ENCODE results near the gene CLMP. TPM values are rescaled to one million over a fixed set of nuclear protein-coding genes. Genes with fewer than 3 reads are reported as not detected.

CLMP gene
- total and polyA plus RNA-seq, 2 donors (not counting 3 experiments of a cell fraction or from before 2014, with no cell fraction given): 0.03 to 0.18 TPM

GRCh38 chr11:123035831-123036230 lies 159.2 kb downstream of the CLMP start:
- CTCF ChIA-PET: interaction anchor here (3.3 kb wide), 1 partner anchor 13 kb away, joined by 51 read pairs; no protein-coding TSS in a partner anchor
- H3K36me3 ChIP-seq (ENCODE audit: control insufficient read depth in 2 of 2, extremely low read depth in 1 of 2, insufficient read depth in 2 of 2, low read length in 2 of 2): no peaks in the 10 kb centered on the region
- no peaks in the 10 kb centered on the region for H3K79me2 ChIP-seq (ENCODE audit: control insufficient read depth, insufficient read depth, low read length)
- TF ChIP-seq, protein P1, sequence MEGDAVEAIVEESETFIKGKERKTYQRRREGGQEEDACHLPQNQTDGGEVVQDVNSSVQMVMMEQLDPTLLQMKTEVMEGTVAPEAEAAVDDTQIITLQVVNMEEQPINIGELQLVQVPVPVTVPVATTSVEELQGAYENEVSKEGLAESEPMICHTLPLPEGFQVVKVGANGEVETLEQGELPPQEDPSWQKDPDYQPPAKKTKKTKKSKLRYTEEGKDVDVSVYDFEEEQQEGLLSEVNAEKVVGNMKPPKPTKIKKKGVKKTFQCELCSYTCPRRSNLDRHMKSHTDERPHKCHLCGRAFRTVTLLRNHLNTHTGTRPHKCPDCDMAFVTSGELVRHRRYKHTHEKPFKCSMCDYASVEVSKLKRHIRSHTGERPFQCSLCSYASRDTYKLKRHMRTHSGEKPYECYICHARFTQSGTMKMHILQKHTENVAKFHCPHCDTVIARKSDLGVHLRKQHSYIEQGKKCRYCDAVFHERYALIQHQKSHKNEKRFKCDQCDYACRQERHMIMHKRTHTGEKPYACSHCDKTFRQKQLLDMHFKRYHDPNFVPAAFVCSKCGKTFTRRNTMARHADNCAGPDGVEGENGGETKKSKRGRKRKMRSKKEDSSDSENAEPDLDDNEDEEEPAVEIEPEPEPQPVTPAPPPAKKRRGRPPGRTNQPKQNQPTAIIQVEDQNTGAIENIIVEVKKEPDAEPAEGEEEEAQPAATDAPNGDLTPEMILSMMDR (IDR thresholded peaks at IDR 0.05; ENCODE audit: extremely low read depth in 1 of 2, insufficient read depth in 1 of 2, low read depth in 1 of 2, low read length in 2 of 2): no peak
- no peak for TF ChIP-seq FOS (IDR thresholded peaks at IDR 0.05; ENCODE audit: borderline replicate concordance, insufficient read depth, low read length)
- TF ChIP-seq GATA2 (IDR thresholded peaks at IDR 0.05; ENCODE audit: insufficient read depth, insufficient read length, low read depth, low read length): no peak
- TF ChIP-seq POLR2AphosphoS5 (IDR thresholded peaks at IDR 0.05; ENCODE audit: insufficient read depth, low read depth, low read length): no peak
- TF ChIP-seq, protein P2, sequence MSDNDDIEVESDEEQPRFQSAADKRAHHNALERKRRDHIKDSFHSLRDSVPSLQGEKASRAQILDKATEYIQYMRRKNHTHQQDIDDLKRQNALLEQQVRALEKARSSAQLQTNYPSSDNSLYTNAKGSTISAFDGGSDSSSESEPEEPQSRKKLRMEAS (IDR thresholded peaks at IDR 0.05; ENCODE audit: insufficient read depth, insufficient read length): no peak
- no peak for TF ChIP-seq EZH2 (IDR thresholded peaks at IDR 0.05; ENCODE audit: borderline replicate concordance, low read depth, low read length, severe bottlenecking)
- TF ChIP-seq POLR2A (IDR thresholded peaks at IDR 0.05; ENCODE audit: low read depth, low read length): no peak
- TF ChIP-seq MYC (IDR thresholded peaks at IDR 0.05; ENCODE audit: low read depth, low read length): no peak
- H3K4me2 ChIP-seq (ENCODE audit: insufficient read depth, low read length): no peak overlapping the region
- H4K20me1 ChIP-seq (replicated peaks; ENCODE audit: control insufficient read depth, extremely low read depth, insufficient read depth, low read length): no peaks in the 10 kb centered on the region
- no peaks in the 10 kb centered on the region for H3K9me1 ChIP-seq (replicated peaks; ENCODE audit: control insufficient read depth, extremely low read depth, insufficient read depth, low read length)
- H3K4me3 ChIP-seq (replicated peaks in 1 of 3; ENCODE audit: insufficient read depth in 1 of 3, low read depth in 1 of 3, low read length in 3 of 3): no peak overlapping the region
- intact Hi-C loops (cut with micrococcal nuclease): no loop called here
- H2AFZ ChIP-seq (ENCODE audit: low read depth, low read length): no peak overlapping the region
- H3K4me1 ChIP-seq (ENCODE audit: control insufficient read depth, extremely low read depth, insufficient read depth, low read length): no peaks in the 10 kb centered on the region
- no peak overlapping the region for H3K9ac ChIP-seq (replicated peaks; ENCODE audit: extremely low read depth, insufficient read depth, low read length)
- H3K27ac ChIP-seq (ENCODE audit: insufficient read depth, low read depth, low read length): no peak overlapping the region
- FAIRE-seq: no peak
- no TSS peak for BruUV-seq (replicated peaks)
- POLR2A ChIA-PET: no interaction called here
- H3K27me3 ChIP-seq (ENCODE audit: control insufficient read depth in 2 of 2, insufficient read depth in 2 of 2, low read length in 2 of 2): no peaks in the 10 kb centered on the region
- no peaks in the 10 kb centered on the region for H3K9me3 ChIP-seq (replicated peaks; ENCODE audit: control insufficient read depth, insufficient read depth, low read length)
- DNase-seq (ENCODE audit: low read depth, low spot score): no peak
- dilution Hi-C loops (cut with MboI; ENCODE audit: extremely low pct_ligation_motif_present, low sequenced_read_pairs): no loop called here
